Measurements from ENCODE around the gene SMCO3.

Gene SMCO3

GRCh38 chr12:14826491-14826890 lies 12.5 kb upstream of the SMCO3 start:
- DNase-seq, result no peak

- no peak for DNase-seq
Measured at GRCh38 chr12:14825256-14825655, 11.3 kb upstream of the SMCO3 start.

GRCh38 chr12:14824012-14824634 lies 10.1 kb upstream of the SMCO3 start:
- no peak for DNase-seq

- no peak for DNase-seq
Measured at GRCh38 chr12:14811486-14811885, 2.5 kb downstream of the SMCO3 start.

- DNase-seq, result peak; percentile 61
Measured at GRCh38 chr12:14810953-14811483, 3.0 kb downstream of the SMCO3 start.

GRCh38 chr12:14810167-14810952 lies 3.6 kb downstream of the SMCO3 start:
- no peak for DNase-seq

- no peak for DNase-seq
Measured at GRCh38 chr12:14803830-14804160, 10.2 kb downstream of the SMCO3 start.

GRCh38 chr12:14803011-14803829 lies 10.8 kb downstream of the SMCO3 start, which contains the start of the genes C12orf60 and WBP11:
Gene C12orf60, plus strand, starts transcription at chr12:14803670. Its CDS starts 19,266 bp downstream, at chr12:14822936.
Gene WBP11, minus strand, starts transcription at chr12:14803478. Its CDS starts 2,095 bp downstream, at chr12:14801383.
- peak; percentile 100 for DNase-seq

GRCh38 chr12:14802721-14803010 lies 11.3 kb downstream of the SMCO3 start:
- DNase-seq, result no peak

- DNase-seq, result no peak
Measured at GRCh38 chr12:14802247-14802646, 11.7 kb downstream of the SMCO3 start.

GRCh38 chr12:14795028-14795448 lies 18.9 kb downstream of the SMCO3 start:
- no peak for DNase-seq

GRCh38 chr12:14785568-14785967 lies 28.4 kb downstream of the SMCO3 start:
- DNase-seq, result no peak

- DNase-seq, result no peak
Measured at GRCh38 chr12:14784471-14784870, 29.5 kb downstream of the SMCO3 start.

GRCh38 chr12:14782756-14783155 lies 31.2 kb downstream of the SMCO3 start:
- no peak for DNase-seq

- DNase-seq, result no peak
Measured at GRCh38 chr12:14781563-14781962, 32.4 kb downstream of the SMCO3 start.

GRCh38 chr12:14780859-14781258 lies 33.1 kb downstream of the SMCO3 start:
- no peak for DNase-seq

GRCh38 chr12:14779834-14780233 lies 34.1 kb downstream of the SMCO3 start:
- DNase-seq, result no peak

GRCh38 chr12:14777271-14777670 lies 36.7 kb downstream of the SMCO3 start:
- DNase-seq, result no peak

- peak; percentile 60 for DNase-seq
Measured at GRCh38 chr12:14776236-14776961, 37.6 kb downstream of the SMCO3 start.

GRCh38 chr12:14775636-14775980 lies 38.4 kb downstream of the SMCO3 start:
- DNase-seq, result no peak

GRCh38 chr12:14774906-14775635 lies 38.9 kb downstream of the SMCO3 start:
- peak; percentile 64 for DNase-seq
